H9 (cell line): ENCODE measurements around the gene KLHL21. TPM values are rescaled to one million over a fixed set of nuclear protein-coding genes. Genes with fewer than 3 reads are reported as not detected.

Experiments
- DNase-seq: peaks from one replicate; pipeline ENCODE4 v3.0.0-alpha.2; 2017
- H2AFZ ChIP-seq: one replicate; pipeline ENCODE4 v1.6.1; 2013; ENCODE audit warnings: mild to moderate bottlenecking, low read length, control low read depth, moderate library complexity
- H2AK5ac ChIP-seq: 2 replicates; pipeline ENCODE4 v1.6.1; 2013; ENCODE audit warnings: low read length, control low read depth, mixed read lengths; ENCODE audit not compliant: insufficient read length
- H2BK120ac ChIP-seq: one replicate; pipeline ENCODE4 v1.6.1; 2013; ENCODE audit warnings: low read depth, mild to moderate bottlenecking, low read length, control low read depth, inconsistent platforms; ENCODE audit not compliant: poor library complexity, severe bottlenecking
- H2BK12ac ChIP-seq: 2 replicates; pipeline ENCODE4 v1.6.1; 2013; ENCODE audit warnings: low read length, control low read depth, mixed read lengths, low read depth; ENCODE audit not compliant: insufficient read length
- H2BK15ac ChIP-seq: 2 replicates; pipeline ENCODE4 v1.6.1; 2013; ENCODE audit warnings: low read depth, low read length, control low read depth
- H2BK20ac ChIP-seq: one replicate; pipeline ENCODE4 v1.6.1; 2013; ENCODE audit warnings: low read depth, mild to moderate bottlenecking, low read length, control low read depth, inconsistent platforms; ENCODE audit not compliant: poor library complexity, severe bottlenecking
- H2BK5ac ChIP-seq: 2 replicates; pipeline ENCODE4 v1.6.1; 2013; ENCODE audit warnings: low read length, control low read depth, mixed read lengths; ENCODE audit not compliant: insufficient read length
- H3K14ac ChIP-seq: 2 replicates; pipeline ENCODE4 v1.6.1; 2013; ENCODE audit warnings: low read length, control low read depth; ENCODE audit not compliant: insufficient read depth
- H3K18ac ChIP-seq: 2 replicates; pipeline ENCODE4 v1.6.1; 2013; ENCODE audit warnings: low read depth, mild to moderate bottlenecking, mixed read lengths, low read length, control low read depth; ENCODE audit not compliant: insufficient read length
- H3K23ac ChIP-seq: 2 replicates; pipeline ENCODE4 v1.6.1; 2013; ENCODE audit warnings: low read length, control low read depth, mixed read lengths, low read depth; ENCODE audit not compliant: insufficient read length
- H3K23me2 ChIP-seq: 2 replicates; pipeline ENCODE4 v1.6.1; 2013; ENCODE audit warnings: low read depth, mild to moderate bottlenecking, mixed read lengths, low read length, control low read depth; ENCODE audit not compliant: insufficient read length, poor library complexity, severe bottlenecking
- H3K27ac ChIP-seq: 2 replicates; pipeline ENCODE4 v1.5.1; 2013; ENCODE audit warnings: low read length, control low read depth, mixed read lengths, low read depth; ENCODE audit not compliant: insufficient read length
- H3K27me3 ChIP-seq: 2 replicates; pipeline ENCODE4 v1.6.1; 2013; ENCODE audit warnings: low read length, control low read depth, inconsistent platforms; ENCODE audit not compliant: insufficient read depth
- H3K4ac ChIP-seq: 2 replicates; pipeline ENCODE4 v1.6.1; 2013; ENCODE audit warnings: low read depth, mild to moderate bottlenecking, control low read depth, inconsistent platforms, low read length, moderate library complexity
- H3K4me1 ChIP-seq: 2 replicates; pipeline ENCODE4 v1.6.1; 2013; ENCODE audit warnings: low read length, control low read depth, inconsistent platforms; ENCODE audit not compliant: insufficient read depth
- H3K4me2 ChIP-seq: 2 replicates; pipeline ENCODE4 v1.6.1; 2013; ENCODE audit warnings: low read length, control low read depth, mixed read lengths; ENCODE audit not compliant: insufficient read length, insufficient read depth
- H3K56ac ChIP-seq: 2 replicates; pipeline ENCODE4 v1.6.1; 2013; ENCODE audit warnings: low read depth, mild to moderate bottlenecking, mixed read lengths, low read length, control low read depth; ENCODE audit not compliant: insufficient read length
- H3K79me1 ChIP-seq: 2 replicates; pipeline ENCODE4 v1.6.1; 2013; ENCODE audit warnings: low read depth, mild to moderate bottlenecking, moderate library complexity, low read length, control low read depth, inconsistent platforms; ENCODE audit not compliant: insufficient read depth, poor library complexity, severe bottlenecking
- H3K79me2 ChIP-seq: 2 replicates; pipeline ENCODE4 v1.6.1; 2013; ENCODE audit warnings: low read length, control low read depth, inconsistent platforms; ENCODE audit not compliant: insufficient read depth
- H3K9ac ChIP-seq: 2 replicates; pipeline ENCODE4 v1.6.1; 2013; ENCODE audit warnings: low read length, control low read depth, mixed read lengths; ENCODE audit not compliant: insufficient read length; ENCODE audit errors: extremely low read depth
- H3K9me3 ChIP-seq: one replicate; pipeline ENCODE4 v1.6.1; 2013; ENCODE audit warnings: low read depth, low read length, inconsistent platforms; ENCODE audit not compliant: control insufficient read depth
- H3T11ph ChIP-seq: one replicate; pipeline ENCODE4 v1.6.1; 2013; ENCODE audit warnings: mild to moderate bottlenecking, low read length, control low read depth, inconsistent platforms
- H4K20me1 ChIP-seq: one replicate; pipeline ENCODE4 v1.6.1; 2013; ENCODE audit not compliant: control insufficient read depth, insufficient read length, insufficient read depth
- H4K5ac ChIP-seq: 2 replicates; pipeline ENCODE4 v1.6.1; 2013; ENCODE audit warnings: low read depth, mild to moderate bottlenecking, mixed read lengths, low read length, control low read depth; ENCODE audit not compliant: insufficient read length
- H4K8ac ChIP-seq: replicated peaks from 2 replicates; pipeline ENCODE4 v1.6.1; 2013; ENCODE audit warnings: low read length, control low read depth, mixed read lengths, low read depth; ENCODE audit not compliant: insufficient read length
- H4K91ac ChIP-seq: 2 replicates; pipeline ENCODE4 v1.6.1; 2013; ENCODE audit warnings: low read depth, mild to moderate bottlenecking, moderate library complexity, mixed read lengths, low read length, control low read depth; ENCODE audit not compliant: insufficient read length
- H3K27ac Mint-ChIP-seq, 3 experiments: 2 replicates in 2 of 3; 3 replicates in 1 of 3; pipeline ENCODE4 v1.8.0; 2020 to 2021; ENCODE audit warnings: mixed read lengths in 3 of 3, mild to moderate bottlenecking in 1 of 3, moderate library complexity in 1 of 3
- H3K27me3 Mint-ChIP-seq: 2 replicates; pipeline ENCODE4 v1.8.0; 2021; ENCODE audit warnings: low read depth, mild to moderate bottlenecking, moderate library complexity, mixed read lengths
- H3K36me3 Mint-ChIP-seq, 3 experiments: 2 replicates in 2 of 3; 3 replicates in 1 of 3; pipeline ENCODE4 v1.8.0; 2020 to 2021; ENCODE audit warnings: low read depth in 3 of 3, mixed read lengths in 3 of 3; ENCODE audit not compliant: insufficient read depth in 1 of 3
- H3K4me1 Mint-ChIP-seq, 2 experiments: 2 replicates each; pipeline ENCODE4 v1.8.0; 2020; ENCODE audit warnings: mixed read lengths in 2 of 2
- H3K4me3 Mint-ChIP-seq, 2 experiments: 2 replicates in 1 of 2; 3 replicates in 1 of 2; pipeline ENCODE4 v1.8.0; 2020 to 2021; ENCODE audit warnings: mild to moderate bottlenecking in 2 of 2, mixed read lengths in 2 of 2, moderate library complexity in 1 of 2
- H3K9me3 Mint-ChIP-seq, 2 experiments: 2 replicates in 1 of 2; 3 replicates in 1 of 2; pipeline ENCODE4 v1.8.0; 2020; ENCODE audit warnings: mild to moderate bottlenecking in 2 of 2, mixed read lengths in 2 of 2, moderate library complexity in 1 of 2
- CTCF ChIP-seq: fragments of 200-600 bp; sonication (generic); conservative IDR thresholded peaks from 3 replicates; pipeline ENCODE4 v1.8.0; 2021; ENCODE audit warnings: antibody characterized with exemption, mild to moderate bottlenecking
- WGBS: extraction: QIAGEN DNeasy Blood & Tissue Kit; methylation state at CpG from one replicate; pipeline ENCODE4 v1.1.7; 2013; ENCODE audit warnings: missing lambda C conversion rate, low lambda C conversion rate, mixed read lengths; ENCODE audit not compliant: insufficient read length; ENCODE audit errors: extremely low coverage; 5-methylcytosine and 5-hydroxymethylcytosine counted together
- total RNA-seq: library from RNA; stranded (reverse); gene quantifications from 2 replicates; pipeline ENCODE4 v1.2.1, GENCODE V29; 2021

KLHL21 gene
- total RNA-seq, 1 experiment from 2014 or later = 31.9 TPM

DNA sequence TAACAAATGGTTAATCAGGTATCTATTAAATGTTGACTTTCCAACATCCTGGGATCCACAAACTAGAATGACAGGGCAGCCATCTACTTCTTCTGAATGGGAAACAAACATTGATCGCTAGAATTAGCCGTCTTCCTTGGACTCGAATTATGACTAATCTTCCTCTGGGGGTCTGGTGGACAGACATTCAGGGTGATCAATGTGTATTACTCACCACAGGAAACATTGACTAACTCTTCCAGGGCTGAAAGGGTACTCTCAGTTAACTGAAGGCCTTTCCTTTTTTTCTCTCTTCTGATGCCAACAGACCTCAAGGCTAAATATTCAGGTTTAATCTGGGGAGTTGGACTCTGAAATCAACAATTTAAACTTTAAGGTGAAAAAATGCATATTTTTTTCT lies 57.8 kb downstream of the KLHL21 start:
- Histone ChIP-seq H3K18ac (no peak overlapping the region), H3K4ac (no peak overlapping the region), H4K20me1 (no peaks in the 10 kb centered on the region), H3K9me3 (no peaks in the 10 kb centered on the region), H2BK120ac (no peak overlapping the region), H2BK12ac (no peak overlapping the region), H3K4me1 (no peaks in the 10 kb centered on the region), H3K14ac (no peak overlapping the region), H2BK20ac (no peak overlapping the region), H3K27me3 (no peaks in the 10 kb centered on the region), H3K9ac (no peak overlapping the region), H3K23ac (no peak overlapping the region), H3K27ac (no peak overlapping the region), H3T11ph (no peak overlapping the region), H3K79me2 (no peaks in the 10 kb centered on the region), H2AFZ (no peak overlapping the region), H3K4me2 (no peak overlapping the region), H4K5ac (no peak overlapping the region), H4K91ac (no peak overlapping the region), H3K56ac (no peak overlapping the region), H2BK15ac (no peak overlapping the region), H2BK5ac (no peak overlapping the region), H4K8ac (no peak overlapping the region), H3K79me1 (no peaks in the 10 kb centered on the region), H2AK5ac (no peak overlapping the region), H3K23me2 (no peaks in the 10 kb centered on the region)
- H3K4me1 Mint-ChIP-seq = no peaks in the 10 kb centered on the region
- H3K27ac Mint-ChIP-seq = no peak overlapping the region
- no CpG with 5 or more reads among the region's 3 CpGs for WGBS
- H3K4me3 Mint-ChIP-seq = no peak overlapping the region
- H3K36me3 Mint-ChIP-seq = peaks cover 41 to 88% (median 74%) of the 10 kb centered on the region in 3 experiments
- no peak for TF ChIP-seq CTCF
- no peak for DNase-seq
- H3K9me3 Mint-ChIP-seq = no peaks in the 10 kb centered on the region
- no peaks in the 10 kb centered on the region; the same call in 1 of the 2 replicates for H3K27me3 Mint-ChIP-seq

Other genes starting within 250 kb of the KLHL21 start
- gene ACOT7, start 209.1 kb downstream of the KLHL21 start, total RNA-seq = 85.2 and 87.4 TPM in 2 replicates
- gene HES2, start 182.9 kb downstream of the KLHL21 start, total RNA-seq = 0.81 and 1.2 TPM in 2 replicates
- gene ESPN, start 178.1 kb downstream of the KLHL21 start, total RNA-seq = 53.1 and 59.3 TPM in 2 replicates
- 18.3 and 19.4 TPM in 2 replicates for gene TNFRSF25, start 136.7 kb downstream of the KLHL21 start, total RNA-seq
- gene PLEKHG5, start 111.2 kb downstream of the KLHL21 start, total RNA-seq = 20.7 and 22.3 TPM in 2 replicates
- gene NOL9, start 48.4 kb downstream of the KLHL21 start, total RNA-seq = 49.4 and 50.4 TPM in 2 replicates
- gene TAS1R1, start 47.6 kb downstream of the KLHL21 start, total RNA-seq = not detected in 2 replicates
- gene ZBTB48, start 22.9 kb downstream of the KLHL21 start, total RNA-seq = 30.3 and 33.2 TPM in 2 replicates
- 55.8 and 56.4 TPM in 2 replicates for gene PHF13, start 10.9 kb upstream of the KLHL21 start, total RNA-seq
- 14.0 and 15.3 TPM in 2 replicates for gene THAP3, start 22.0 kb upstream of the KLHL21 start, total RNA-seq
- 88.5 and 91.8 TPM in 2 replicates for gene DNAJC11, start 98.9 kb upstream of the KLHL21 start, total RNA-seq
- gene CAMTA1, start 182.6 kb upstream of the KLHL21 start, total RNA-seq = 115 and 116 TPM in 2 replicates